Activated T-cell treated with anti-CD3 and anti-CD28 coated beads, Interleukin-2, amount 50 U/mL, for 24 hours (primary cell): ENCODE results near the gene TRAPPC6A.

Experiments
- DNase-seq: peaks from one replicate; pipeline ENCODE4 v3.0.0-alpha.2; 2020
- H3K27ac Mint-ChIP-seq: 2 replicates; pipeline ENCODE4 v1.8.0; 2020; ENCODE audit warnings: mild to moderate bottlenecking, mixed read lengths
- H3K27me3 Mint-ChIP-seq: 2 replicates; pipeline ENCODE4 v1.8.0; 2020; ENCODE audit warnings: mixed read lengths
- H3K36me3 Mint-ChIP-seq: 2 replicates; pipeline ENCODE4 v1.8.0; 2020; ENCODE audit warnings: low read depth, mixed read lengths
- H3K4me1 Mint-ChIP-seq: 2 replicates; pipeline ENCODE4 v1.8.0; 2020; ENCODE audit warnings: low read depth, mixed read lengths
- H3K4me3 Mint-ChIP-seq: 2 replicates; pipeline ENCODE4 v1.8.0; 2020; ENCODE audit warnings: mild to moderate bottlenecking, moderate library complexity, mixed read lengths
- H3K9me3 Mint-ChIP-seq: 2 replicates; pipeline ENCODE4 v1.8.0; 2020; ENCODE audit warnings: mixed read lengths

The TRAPPC6A gene

DNA sequence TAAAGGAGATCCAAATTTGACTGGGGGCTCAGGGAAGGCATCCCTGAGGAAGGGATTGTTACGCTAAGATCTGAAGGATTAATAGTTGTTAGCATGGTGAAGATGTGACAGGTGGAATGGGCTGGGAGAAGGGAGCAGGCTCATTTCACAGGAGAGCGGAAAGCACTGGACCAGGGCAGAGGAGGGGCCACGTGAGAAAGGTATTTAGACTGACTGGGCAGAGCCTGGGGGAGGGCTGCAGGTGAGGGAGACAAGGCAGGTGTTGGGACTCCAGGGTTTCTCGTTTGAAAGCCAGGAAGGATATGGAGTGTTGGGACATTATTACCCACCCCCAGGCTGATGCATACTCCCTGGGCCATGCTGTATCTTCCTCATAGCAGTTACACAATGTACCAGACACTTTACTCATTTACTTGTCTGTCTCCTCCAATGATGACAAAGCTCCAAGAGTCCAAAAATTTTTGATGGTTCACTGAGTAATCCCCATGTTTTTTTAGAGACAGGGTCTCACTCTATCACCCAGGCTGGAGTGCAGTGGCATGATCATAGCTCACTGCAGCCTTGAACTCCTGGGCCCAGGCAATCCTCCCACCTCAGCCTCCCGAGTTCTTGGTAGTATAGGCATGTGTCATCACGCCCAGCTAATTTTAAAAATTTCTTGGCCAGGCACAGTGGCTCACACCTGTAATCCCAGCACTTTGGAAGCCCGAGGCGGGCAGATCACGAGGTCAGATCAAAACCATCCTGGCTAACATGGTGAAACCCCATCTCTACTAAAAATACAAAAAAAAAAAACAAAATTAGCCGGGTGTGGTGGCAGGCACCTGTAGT is 2.3 kb downstream of the TRAPPC6A start:
- Mint-ChIP-seq H3K9me3 (no peaks in the 10 kb centered on the region), H3K4me3 (no peak overlapping the region), H3K36me3 (peaks cover 18% of the 10 kb centered on the region), H3K4me1 (peaks cover 53% of the 10 kb centered on the region), H3K27ac (peak overlapping the region; percentile 11), H3K27me3 (no peaks in the 10 kb centered on the region)
- DNase-seq = no peak

DNA sequence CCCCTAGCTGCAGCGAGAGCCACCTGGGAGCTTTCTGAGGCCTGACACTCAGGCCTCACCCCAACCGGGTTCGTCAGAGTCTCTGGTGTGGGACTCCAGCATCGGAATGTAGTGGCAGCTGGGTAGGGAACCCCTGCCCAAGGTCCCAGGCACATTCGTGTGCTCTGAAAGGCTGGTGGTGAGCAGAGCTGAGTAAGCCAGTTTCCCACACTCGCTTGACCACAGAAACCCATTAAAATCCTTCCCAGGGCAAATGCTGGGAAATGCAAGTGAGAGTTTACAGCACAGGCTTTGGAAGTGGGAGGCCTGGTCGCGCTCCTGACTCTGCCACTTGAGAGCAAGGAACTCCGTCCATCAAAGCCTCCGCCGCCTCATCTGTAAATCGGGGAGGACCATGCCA is 4.2 kb downstream of the TRAPPC6A start:
- H3K27ac Mint-ChIP-seq = peak overlapping the region; percentile 55
- no peaks in the 10 kb centered on the region for H3K27me3 Mint-ChIP-seq
- no peak for DNase-seq

DNA sequence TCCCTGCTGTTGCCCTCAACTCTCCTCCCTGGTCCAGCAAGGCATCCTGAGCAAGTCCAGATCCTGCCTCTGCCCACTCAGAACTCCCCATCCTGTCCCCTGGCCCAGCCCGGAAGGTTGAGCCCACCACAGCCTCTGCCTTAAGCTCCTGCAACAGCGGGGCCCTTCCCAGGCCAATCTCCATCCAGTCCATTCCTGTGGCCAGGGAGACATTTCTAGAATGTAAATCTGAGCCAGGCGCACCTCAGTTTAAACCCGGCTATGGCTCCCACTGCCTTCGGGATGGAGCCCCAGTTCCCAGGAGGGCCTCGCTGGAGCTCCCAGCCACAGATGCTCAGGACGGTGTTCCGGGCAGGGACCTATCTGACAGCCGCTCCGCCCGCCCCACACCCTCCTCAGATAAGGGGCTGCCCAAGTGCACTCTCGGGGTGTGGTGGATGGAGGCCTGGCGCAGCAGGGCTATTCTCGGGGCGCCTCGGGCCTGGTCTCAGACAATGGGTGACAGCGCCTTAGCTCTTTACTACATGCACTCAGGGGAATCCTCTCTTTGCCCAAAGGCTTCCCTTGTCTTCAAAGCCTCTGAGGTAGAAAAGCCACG is 5.3 kb downstream of the TRAPPC6A start:
- H3K36me3 Mint-ChIP-seq = peaks cover 2% of the 10 kb centered on the region
- DNase-seq = no peak
- H3K4me3 Mint-ChIP-seq = no peak overlapping the region
- peak overlapping the region; percentile 87 for H3K27ac Mint-ChIP-seq
- H3K9me3 Mint-ChIP-seq = no peaks in the 10 kb centered on the region
- no peaks in the 10 kb centered on the region for H3K27me3 Mint-ChIP-seq
- peaks cover 49% of the 10 kb centered on the region for H3K4me1 Mint-ChIP-seq

More for the DNA sequence above, 4.2 kb downstream of the TRAPPC6A start:
- H3K9me3 Mint-ChIP-seq = no peaks in the 10 kb centered on the region
- H3K4me1 Mint-ChIP-seq = peaks cover 50% of the 10 kb centered on the region
- H3K36me3 Mint-ChIP-seq = peaks cover 7% of the 10 kb centered on the region
- no peak overlapping the region for H3K4me3 Mint-ChIP-seq

DNA sequence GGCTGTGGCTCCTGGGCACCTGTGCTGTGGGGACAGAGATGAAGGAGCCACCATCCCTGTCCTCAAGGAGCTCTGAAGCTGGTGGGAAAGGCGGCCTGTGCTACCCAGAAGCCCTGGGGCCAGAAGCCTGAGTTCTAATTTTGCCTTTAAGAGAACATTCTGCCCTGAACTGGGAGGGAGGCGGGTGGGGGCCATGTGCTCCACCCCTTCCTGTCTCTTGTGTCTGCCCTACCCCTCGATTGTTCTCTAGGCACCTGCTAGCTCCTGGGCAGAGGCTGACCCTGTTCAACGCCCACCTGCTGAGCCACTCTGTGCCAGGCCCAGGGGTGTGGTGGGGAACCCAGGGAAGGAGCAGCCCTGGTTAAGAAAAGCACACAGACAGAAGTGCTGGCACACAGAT is 5.9 kb downstream of the TRAPPC6A start:
- no peak overlapping the region for H3K4me3 Mint-ChIP-seq
- H3K27ac Mint-ChIP-seq = peak overlapping the region; percentile 87
- DNase-seq = peak; percentile 52
- peaks cover 45% of the 10 kb centered on the region for H3K4me1 Mint-ChIP-seq
- no peaks in the 10 kb centered on the region for H3K36me3 Mint-ChIP-seq
- no peaks in the 10 kb centered on the region for H3K9me3 Mint-ChIP-seq
- H3K27me3 Mint-ChIP-seq = no peaks in the 10 kb centered on the region

DNA sequence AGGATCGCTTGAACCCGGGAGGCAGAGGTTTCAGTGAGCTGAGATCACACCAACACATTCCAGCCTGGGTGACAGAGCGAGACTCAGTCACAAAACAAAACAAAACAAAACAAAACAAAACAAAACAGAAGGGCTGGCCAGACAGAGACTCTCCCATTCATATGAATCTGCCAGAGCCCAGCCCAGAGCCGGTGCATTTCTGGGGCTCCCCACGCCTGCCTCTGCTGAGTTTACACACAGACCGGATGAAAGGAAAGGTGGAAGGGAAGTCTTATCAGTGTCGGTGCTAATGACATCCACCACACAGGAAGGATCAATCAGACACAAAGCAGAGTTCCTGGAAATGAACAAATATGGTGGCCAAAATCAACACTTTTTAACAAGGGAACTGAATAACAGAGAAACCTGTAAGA is 6.8 kb downstream of the TRAPPC6A start:
- Mint-ChIP-seq H3K27ac (peak overlapping the region; percentile 87), H3K4me1 (peaks cover 45% of the 10 kb centered on the region), H3K36me3 (no peaks in the 10 kb centered on the region), H3K27me3 (no peaks in the 10 kb centered on the region), H3K4me3 (peak overlapping the region; percentile 27), H3K9me3 (no peaks in the 10 kb centered on the region)
- no peak for DNase-seq

DNA sequence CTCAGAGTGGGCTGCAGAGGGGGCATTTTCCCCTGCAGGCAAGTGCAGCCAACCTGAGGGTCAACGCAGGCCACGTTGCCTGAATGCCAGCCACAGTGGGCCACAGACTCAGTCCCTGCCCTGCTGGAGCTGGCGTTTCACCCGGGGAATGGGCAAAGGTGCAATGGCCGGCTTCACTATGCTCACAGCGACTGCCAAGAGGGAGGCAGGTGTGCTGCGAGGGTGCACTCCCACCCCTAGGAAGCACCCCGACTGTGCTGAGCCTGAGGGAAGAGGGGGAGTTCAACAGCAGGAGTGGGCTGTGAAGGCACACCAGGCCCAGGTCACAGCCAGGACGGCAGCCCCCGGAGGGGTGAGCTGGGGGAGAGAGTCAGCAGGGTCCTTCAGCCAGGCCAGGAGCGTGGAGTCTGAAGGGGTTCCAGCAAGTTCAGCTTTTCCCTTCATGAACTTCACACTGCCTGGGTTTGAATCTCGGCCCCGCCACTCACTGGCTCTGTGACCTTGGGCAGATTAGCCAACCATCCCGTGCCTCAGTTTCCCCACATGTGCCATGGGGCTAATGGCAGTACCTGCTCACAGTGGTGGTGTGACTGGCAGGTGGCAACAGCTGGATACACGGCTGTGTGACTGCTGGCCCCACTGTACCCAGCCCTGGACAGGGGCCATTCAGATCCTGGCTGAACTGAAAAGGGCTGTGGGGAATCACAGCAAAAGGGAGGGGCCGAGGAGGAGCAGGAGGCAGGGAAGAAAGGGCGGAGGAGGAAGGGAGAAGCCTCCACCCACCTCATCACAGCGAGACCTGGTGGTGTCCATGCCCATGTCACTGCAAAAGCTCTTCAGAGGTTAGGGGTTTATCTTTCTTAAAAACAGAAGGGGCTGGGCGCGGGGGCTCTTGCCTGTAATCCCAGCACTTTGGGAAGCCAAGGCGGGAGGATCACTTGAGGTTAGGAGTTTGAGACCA is 7.6 kb downstream of the TRAPPC6A start:
- no peaks in the 10 kb centered on the region for H3K9me3 Mint-ChIP-seq
- H3K4me1 Mint-ChIP-seq = peaks cover 41% of the 10 kb centered on the region
- no peaks in the 10 kb centered on the region for H3K27me3 Mint-ChIP-seq
- no peak for DNase-seq
- no peak overlapping the region for H3K4me3 Mint-ChIP-seq
- no peaks in the 10 kb centered on the region for H3K36me3 Mint-ChIP-seq
- H3K27ac Mint-ChIP-seq = peak overlapping the region; percentile 87

DNA sequence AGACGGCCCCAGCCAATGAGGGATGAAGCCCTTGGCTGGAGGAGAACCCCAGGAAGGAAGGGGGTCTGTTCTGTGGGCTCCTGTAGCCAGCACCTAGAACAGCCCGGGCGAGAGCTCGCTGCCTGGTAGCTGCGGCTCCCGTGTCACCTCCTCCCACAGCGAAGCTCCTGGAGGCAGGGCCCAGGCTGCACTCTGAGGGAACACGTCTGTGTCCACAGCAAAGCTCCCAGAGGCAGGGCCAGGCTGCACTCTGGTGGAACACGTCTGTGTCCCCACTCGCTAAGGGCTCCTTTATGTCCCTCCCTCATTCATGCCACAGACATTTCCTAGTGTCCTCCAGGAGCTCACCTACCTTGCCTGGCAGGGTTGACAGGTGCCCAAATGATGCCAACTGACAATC is 8.4 kb downstream of the TRAPPC6A start:
- H3K36me3 Mint-ChIP-seq = no peaks in the 10 kb centered on the region
- no peak overlapping the region for H3K4me3 Mint-ChIP-seq
- H3K4me1 Mint-ChIP-seq = peaks cover 41% of the 10 kb centered on the region
- H3K27me3 Mint-ChIP-seq = no peaks in the 10 kb centered on the region
- DNase-seq = no peak
- no peaks in the 10 kb centered on the region for H3K9me3 Mint-ChIP-seq
- no peak overlapping the region for H3K27ac Mint-ChIP-seq

DNA sequence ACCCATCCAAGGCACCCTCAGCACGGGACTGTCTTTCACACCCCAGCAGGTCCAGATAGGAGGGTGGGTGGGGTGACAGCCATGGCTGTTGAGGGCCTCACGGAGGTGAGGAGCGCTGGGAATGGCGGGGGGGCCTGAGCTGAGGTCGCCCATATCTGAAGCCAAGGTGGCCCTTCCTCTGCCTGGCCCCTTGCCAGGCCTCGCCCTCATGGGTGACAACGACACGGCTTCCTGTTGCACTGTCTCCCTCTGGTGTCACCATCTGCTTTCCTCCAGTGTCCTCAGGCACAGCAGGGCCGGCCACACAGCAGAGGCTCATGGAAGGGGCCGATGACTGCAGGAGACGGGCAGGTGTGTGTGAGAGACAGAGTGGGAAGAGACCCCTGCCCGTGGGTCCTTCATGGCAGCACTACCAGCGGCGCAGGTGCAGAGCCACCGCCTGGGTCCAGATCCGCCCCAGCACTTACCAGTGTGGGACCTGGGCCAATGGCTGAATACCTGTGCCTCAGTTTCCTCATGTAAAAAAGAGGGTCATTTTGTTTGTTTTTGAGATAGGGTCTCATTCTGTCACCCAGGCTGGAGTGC is 9.2 kb downstream of the TRAPPC6A start:
- peaks cover 44% of the 10 kb centered on the region for H3K4me1 Mint-ChIP-seq
- no peaks in the 10 kb centered on the region for H3K36me3 Mint-ChIP-seq
- H3K27ac Mint-ChIP-seq = no peak overlapping the region
- no peak overlapping the region for H3K4me3 Mint-ChIP-seq
- H3K27me3 Mint-ChIP-seq = no peaks in the 10 kb centered on the region
- DNase-seq = no peak
- no peaks in the 10 kb centered on the region for H3K9me3 Mint-ChIP-seq

DNA sequence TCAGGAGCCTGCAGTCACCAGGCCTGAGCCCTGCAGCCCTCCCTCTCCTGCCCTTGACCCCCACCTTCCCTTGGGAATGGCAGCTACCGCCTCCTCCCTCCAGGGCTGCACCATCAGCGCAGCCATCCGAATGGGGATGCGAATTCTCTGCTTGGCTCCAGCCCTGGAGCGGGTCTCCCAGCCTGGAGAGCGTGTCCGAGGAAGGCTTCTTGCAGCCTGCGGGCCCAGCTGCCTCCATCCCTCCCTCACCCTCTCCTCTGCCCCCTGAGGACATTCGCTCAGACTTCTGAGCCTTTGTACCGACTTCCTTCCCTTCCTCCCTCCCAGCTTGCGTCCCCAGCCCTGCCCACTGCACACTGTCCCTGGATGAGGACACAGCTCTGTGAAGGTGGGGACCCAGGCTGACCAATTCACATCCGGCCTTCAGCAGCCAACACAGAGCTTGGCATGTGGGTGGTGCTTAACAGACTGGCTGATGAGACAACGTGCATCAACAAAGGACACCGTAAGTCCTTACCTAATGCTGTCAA is 11.2 kb downstream of the TRAPPC6A start:
- DNase-seq = no peak
- no peaks in the 10 kb centered on the region for H3K27me3 Mint-ChIP-seq
- no peaks in the 10 kb centered on the region for H3K36me3 Mint-ChIP-seq
- H3K4me1 Mint-ChIP-seq = peaks cover 34% of the 10 kb centered on the region
- H3K4me3 Mint-ChIP-seq = no peak overlapping the region
- no peaks in the 10 kb centered on the region for H3K9me3 Mint-ChIP-seq
- peak overlapping the region; percentile 2 for H3K27ac Mint-ChIP-seq

DNA sequence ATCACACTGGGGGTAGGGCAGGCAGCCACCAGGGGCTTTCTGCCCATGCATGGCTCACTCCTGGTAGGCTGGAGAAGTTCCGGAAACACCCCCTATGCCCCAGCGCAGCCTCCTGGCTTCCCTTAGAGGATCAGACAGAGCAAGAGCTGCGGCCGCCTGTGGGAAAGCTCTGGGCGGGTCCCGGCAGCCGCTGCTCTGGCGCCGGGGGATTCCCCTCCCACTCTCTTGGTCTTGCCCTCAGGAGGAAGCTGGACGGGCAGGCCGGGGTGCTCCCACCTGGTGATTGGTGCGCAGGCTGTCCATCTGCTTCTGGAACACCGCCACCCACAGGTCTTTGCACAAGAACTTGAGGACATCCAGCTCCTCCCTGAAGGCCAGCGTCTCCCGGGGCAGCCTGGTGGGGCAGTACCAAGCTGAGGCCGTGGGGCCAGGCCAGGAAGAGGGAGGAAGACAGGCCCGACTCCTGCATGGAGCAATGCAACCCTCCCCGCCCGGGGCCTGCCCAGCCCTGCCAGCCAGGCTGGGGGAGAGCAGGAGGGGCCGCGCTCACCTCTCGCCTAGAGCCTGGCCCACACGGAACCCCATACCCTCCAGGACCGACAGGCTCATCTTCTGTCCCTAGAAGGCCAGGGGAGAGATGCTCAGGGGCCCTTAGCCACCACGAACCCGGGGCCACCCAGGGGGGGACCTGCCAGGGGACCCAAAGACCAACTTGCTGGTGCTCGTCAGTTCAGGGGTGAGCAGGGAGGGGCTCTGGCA is 13.3 kb downstream of the TRAPPC6A start:
- peak; percentile 61 for DNase-seq
- peak overlapping the region; percentile 11 for H3K27ac Mint-ChIP-seq
- H3K4me1 Mint-ChIP-seq = peaks cover 18% of the 10 kb centered on the region
- no peaks in the 10 kb centered on the region for H3K27me3 Mint-ChIP-seq
- no peaks in the 10 kb centered on the region for H3K9me3 Mint-ChIP-seq
- no peaks in the 10 kb centered on the region for H3K36me3 Mint-ChIP-seq
- H3K4me3 Mint-ChIP-seq = no peak overlapping the region

DNA sequence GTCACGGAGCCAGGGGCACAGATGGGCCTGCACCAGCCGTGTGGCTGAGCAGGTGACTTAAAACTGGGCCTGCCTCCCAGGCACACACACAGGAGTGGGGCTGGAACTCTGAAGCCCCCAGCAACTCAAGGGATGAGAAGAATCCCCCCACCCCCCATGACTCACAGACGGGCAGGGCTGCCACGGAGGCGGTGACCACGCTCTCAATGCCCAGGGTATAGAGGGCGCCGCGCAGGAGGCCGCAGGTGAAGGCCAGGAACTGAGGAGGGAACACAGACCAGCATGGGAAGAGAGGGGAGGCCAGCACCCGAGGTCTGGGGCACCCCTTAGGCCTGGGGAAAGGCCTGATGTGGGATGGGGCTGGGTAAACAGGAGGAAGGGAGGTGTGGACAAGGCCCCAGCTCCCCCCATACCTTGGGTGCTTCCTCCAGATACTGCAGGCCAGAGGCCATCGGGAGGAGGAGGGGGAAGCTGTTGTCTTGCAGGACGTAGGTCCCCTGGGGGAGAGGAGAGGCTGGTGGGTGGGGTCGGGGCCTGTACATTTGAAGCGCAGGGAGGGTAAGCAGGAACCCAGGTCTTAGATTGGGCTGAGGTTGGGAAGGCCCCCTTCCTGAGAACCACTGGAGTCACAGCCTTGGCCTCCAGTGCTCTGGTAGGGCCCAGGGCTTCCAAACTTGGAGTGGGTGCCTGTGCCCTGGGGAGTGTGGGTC is 14.1 kb downstream of the TRAPPC6A start:
- DNase-seq = no peak
- Mint-ChIP-seq H3K4me1 (peaks cover 17% of the 10 kb centered on the region), H3K27me3 (no peaks in the 10 kb centered on the region), H3K27ac (peak overlapping the region; percentile 11), H3K9me3 (no peaks in the 10 kb centered on the region), H3K4me3 (no peak overlapping the region), H3K36me3 (no peaks in the 10 kb centered on the region)

DNA sequence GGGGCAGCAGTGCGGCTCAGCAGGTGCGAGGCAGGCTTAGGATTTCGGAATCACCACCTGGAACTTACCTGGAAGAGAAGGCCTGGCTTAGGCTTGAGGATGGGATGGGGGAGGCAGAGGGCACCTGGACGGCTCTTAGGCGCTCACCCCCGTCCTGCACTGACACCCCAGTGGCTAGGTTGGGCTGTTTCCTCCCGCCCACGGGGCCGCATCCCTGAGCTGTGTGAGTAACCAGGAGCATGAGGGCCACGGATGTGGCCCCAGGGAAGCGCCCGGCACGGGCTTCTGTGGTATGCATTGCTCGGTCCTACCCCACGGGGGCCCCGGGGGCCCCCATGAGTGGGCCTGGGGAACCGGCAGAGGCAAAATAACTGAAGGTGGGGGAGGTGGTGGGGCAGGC is 14.9 kb downstream of the TRAPPC6A start:
- Mint-ChIP-seq H3K27me3 (peaks cover under 1% of the 10 kb centered on the region), H3K4me3 (no peak overlapping the region), H3K36me3 (no peaks in the 10 kb centered on the region), H3K27ac (no peak overlapping the region), H3K9me3 (no peaks in the 10 kb centered on the region), H3K4me1 (peaks cover 16% of the 10 kb centered on the region)
- no peak for DNase-seq

DNA sequence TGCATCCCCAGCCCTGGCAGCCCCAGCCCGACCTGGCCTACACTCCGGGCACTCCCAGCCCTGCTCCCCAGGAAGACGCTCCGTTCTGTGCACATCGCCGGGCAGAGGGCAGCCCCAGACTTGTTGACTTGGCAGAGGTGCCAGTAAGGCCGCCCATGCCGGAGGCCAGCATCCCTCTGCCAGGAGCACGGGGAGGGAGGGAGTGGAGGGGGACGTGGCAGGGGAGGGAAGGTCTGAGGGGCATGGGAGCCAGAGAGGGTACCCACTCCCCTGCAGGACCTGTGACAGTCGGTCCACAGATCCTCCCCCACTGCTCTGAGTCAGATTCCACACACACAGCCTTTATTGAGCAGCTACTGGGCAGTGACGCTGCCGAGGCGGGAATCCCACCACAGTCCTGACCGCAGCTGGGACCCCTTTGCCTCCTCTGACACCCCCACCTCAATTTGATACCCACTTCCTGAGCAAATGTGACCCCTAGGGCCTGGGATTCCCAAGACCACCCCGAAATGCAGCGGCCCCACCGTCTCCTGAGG is 15.4 kb downstream of the TRAPPC6A start:
- peaks cover 16% of the 10 kb centered on the region for H3K4me1 Mint-ChIP-seq
- DNase-seq = no peak
- no peaks in the 10 kb centered on the region for H3K9me3 Mint-ChIP-seq
- H3K4me3 Mint-ChIP-seq = no peak overlapping the region
- H3K36me3 Mint-ChIP-seq = no peaks in the 10 kb centered on the region
- no peak overlapping the region for H3K27ac Mint-ChIP-seq
- H3K27me3 Mint-ChIP-seq = peaks cover 4% of the 10 kb centered on the region
